SK-N-MC (cell line): ENCODE measurements around the gene SOX8.

Experiments used
- EZH2 ChIP-seq: fragments of 200-600 bp; sonication (generic); IDR thresholded peaks from one replicate; pipeline ENCODE4 v1.6.1; 2017; ENCODE audit warnings: antibody characterized with exemption
- FOXP2 ChIP-seq: optimal IDR thresholded peaks from 2 replicates; pipeline ENCODE3; 2011; ENCODE audit warnings: mild to moderate bottlenecking, moderate library complexity; ENCODE audit not compliant: insufficient read depth; ENCODE audit errors: extremely low read length, control extremely low read depth
- POLR2AphosphoS5 ChIP-seq: IDR thresholded peaks from 2 replicates; pipeline ENCODE4 v1.6.1; 2012; ENCODE audit warnings: mild to moderate bottlenecking, low read depth, low read length, borderline replicate concordance

DNA sequence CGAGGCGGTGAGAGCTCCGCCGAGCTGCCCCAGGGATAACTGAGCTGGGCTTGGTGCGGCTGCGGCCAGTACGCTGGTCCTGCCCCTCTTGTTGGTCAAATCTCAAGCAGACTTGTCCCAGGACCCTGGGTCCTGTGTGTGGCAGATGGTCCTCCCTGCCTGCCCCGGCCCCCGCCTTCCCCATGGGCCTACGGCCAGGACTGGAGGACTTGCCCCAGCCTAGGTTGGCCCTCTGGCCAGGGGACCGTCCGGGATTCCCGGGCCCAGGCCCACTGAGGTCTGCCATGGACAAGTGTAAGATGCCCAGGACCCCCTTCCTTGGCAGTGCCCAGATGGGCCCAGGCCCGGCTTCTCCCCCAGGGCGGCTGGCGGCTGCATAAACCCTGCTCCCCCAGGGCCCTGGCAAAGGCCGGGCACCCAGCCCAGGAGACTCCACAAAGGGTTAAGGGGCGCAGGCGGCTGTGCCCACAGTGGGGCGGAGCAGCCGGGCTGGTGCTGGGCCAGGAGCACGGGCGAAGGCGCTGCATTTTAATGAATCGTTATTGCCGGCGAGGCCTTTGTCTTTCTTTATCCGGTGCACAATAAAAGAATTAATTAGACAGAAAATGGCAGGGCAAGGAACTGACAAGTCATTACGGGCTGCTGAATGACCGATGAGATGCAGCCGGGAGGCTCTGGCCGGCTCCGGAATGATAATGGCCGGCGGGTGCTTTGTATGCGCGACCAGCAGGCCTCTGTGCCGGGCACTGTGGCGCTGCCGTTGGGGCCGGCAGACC lies 9.1 kb downstream of the SOX8 start:
- TF ChIP-seq POLR2AphosphoS5 (no peak), EZH2 (no peak), FOXP2 (no peak)
